Measurements from ENCODE around the gene OXGR1. TPM values are rescaled to one million over a fixed set of nuclear protein-coding genes. Genes with fewer than 3 reads are reported as not detected.

OXGR1 gene
- total and polyA plus RNA-seq, 10 of the 15 experiments (the other 5 are each of a cell fraction or from before 2014, with no cell fraction given), result 0.05 TPM; not detected in 9

- CTCF ChIA-PET, result interaction anchor here (2.4 kb wide), 1 partner anchor 13 kb away, joined by 9 read pairs; no protein-coding TSS in a partner anchor
- RAD21 ChIA-PET (ENCODE audit: unreplicated experiment), result no interaction called here
- Histone ChIP-seq H3K4me3 (no peak overlapping the region), H4K20me1 (ENCODE audit: control insufficient read depth, insufficient read depth) (no peaks in the 10 kb centered on the region), H3K9me3 (replicated peaks; ENCODE audit: control insufficient read depth, insufficient read depth, low read length) (no peaks in the 10 kb centered on the region), H3K4me1 (ENCODE audit: control insufficient read depth, insufficient read depth, low read length) (no peaks in the 10 kb centered on the region), H3K4me2 (ENCODE audit: control insufficient read depth, insufficient read depth) (no peak overlapping the region), H3K9ac (ENCODE audit: control insufficient read depth, insufficient read depth, low read length) (no peak overlapping the region), H3K27ac (ENCODE audit: control insufficient read depth, insufficient read depth) (no peak overlapping the region), H3K36me3 (ENCODE audit: control insufficient read depth in 2 of 2, insufficient read depth in 2 of 2, low read length in 1 of 2) (no peaks in the 10 kb centered on the region), H2AFZ (ENCODE audit: control insufficient read depth, low read depth, low read length) (no peak overlapping the region), H3K79me2 (ENCODE audit: control insufficient read depth, insufficient read depth, low read length) (no peaks in the 10 kb centered on the region), H3K27me3 (replicated peaks in 1 of 2; ENCODE audit: control insufficient read depth in 2 of 2, insufficient read depth in 2 of 2, low read length in 1 of 2) (no peaks in the 10 kb centered on the region)
- no peak for TF ChIP-seq MEF2A (IDR thresholded peaks at IDR 0.05; ENCODE audit: insufficient read depth, low read depth, low read length)
- no peak for TF ChIP-seq CHD2 (IDR thresholded peaks at IDR 0.05; ENCODE audit: borderline replicate concordance, low read depth, low read length)
- TF ChIP-seq TCF12 (IDR thresholded peaks at IDR 0.05; ENCODE audit: low read depth, low read length), result no peak
- TF ChIP-seq RUNX3 (IDR thresholded peaks at IDR 0.05; ENCODE audit: low read length), result no peak
- no peak for TF ChIP-seq HDGF (IDR thresholded peaks at IDR 0.05)
- no peak for TF ChIP-seq SP1 (IDR thresholded peaks at IDR 0.05; ENCODE audit: low read depth, low read length)
- no peak for TF ChIP-seq CREM (IDR thresholded peaks at IDR 0.05; ENCODE audit: low read depth)
- TF ChIP-seq KAT2A (conservative IDR thresholded peaks at IDR 0.05; ENCODE audit: control insufficient read depth, low read depth, low read length), result no peak
- TF ChIP-seq TBL1XR1 (IDR thresholded peaks at IDR 0.05; ENCODE audit: low read depth, low read length), result no peak
- TF ChIP-seq CUX1 (IDR thresholded peaks at IDR 0.05; ENCODE audit: insufficient replicate concordance, low read depth, low read length), result no peak
- TF ChIP-seq RFX5 (IDR thresholded peaks at IDR 0.05; ENCODE audit: low read depth, low read length), result no peak
- TF ChIP-seq BCL3 (IDR thresholded peaks at IDR 0.05; ENCODE audit: borderline replicate concordance, insufficient read depth, low read depth, low read length, poor library complexity, severe bottlenecking), result no peak
- no peak for TF ChIP-seq NR2F1 (conservative IDR thresholded peaks at IDR 0.05)
- no peak for TF ChIP-seq YY1 (IDR thresholded peaks at IDR 0.05; ENCODE audit: low read depth, low read length)
- no peak for TF ChIP-seq SPI1 (IDR thresholded peaks at IDR 0.05; ENCODE audit: borderline replicate concordance, insufficient read depth, low read depth, low read length)
- TF ChIP-seq RELA (IDR thresholded peaks at IDR 0.05; ENCODE audit: borderline replicate concordance, partially characterized antibody), result no peak
- no peak for TF ChIP-seq PKNOX1 (IDR thresholded peaks at IDR 0.05)
- no peak for TF ChIP-seq ESRRA (IDR thresholded peaks at IDR 0.05; ENCODE audit: low read length)
- FAIRE-seq (no peak), ATAC-seq (no peak), DNase-seq (ENCODE audit: low read depth, low spot score) (no peak)
- SMC1A ChIA-PET (ENCODE audit: uncharacterized antibody, unreplicated experiment), result no interaction called here
- in situ Hi-C loops (cut with MboI) (no loop called here), intact Hi-C loops (cut with micrococcal nuclease; ENCODE audit: unreplicated experiment) (no loop called here)
- POLR2A ChIA-PET, result no interaction called here
- 67% methylated on average over 2 of the region's 2 CpGs for WGBS (ENCODE audit: insufficient coverage, insufficient replicate concordance, low lambda C conversion rate, missing lambda C conversion rate)
- BruUV-seq (replicated peaks), result no TSS peak
Observed at GRCh38 chr13:97004886-97005285, 10.6 kb upstream of the OXGR1 start.
